SU-DHL-6 (cell line): Measurements from ENCODE around the gene SVIL.
"Not testable (repeated sequence)": the region's sequence is repeated elsewhere in the genome, so short reads cannot be mapped to it uniquely, and the experiment has no call there.

Experiments used
- H2AFZ ChIP-seq: fragments of 200-600 bp; sonication (generic); 2 replicates; pipeline ENCODE4 v1.6.1; 2014; ENCODE audit warnings: low read depth, mild to moderate bottlenecking, moderate library complexity, mixed read lengths, antibody characterized with exemption, low read length; ENCODE audit not compliant: severe bottlenecking
- H3F3A ChIP-seq: fragments of 200-600 bp; shearing (Covaris generic); 2 replicates; pipeline ENCODE4 v1.6.0; 2016; ENCODE audit warnings: antibody characterized with exemption, mild to moderate bottlenecking; ENCODE audit not compliant: insufficient read depth
- H3K27ac ChIP-seq: fragments of 200-600 bp; sonication (generic); 2 replicates; pipeline ENCODE4 v1.5.1; 2016; ENCODE audit warnings: low read depth, mild to moderate bottlenecking, low read length, moderate library complexity, mixed read lengths
- H3K27me3 ChIP-seq: fragments of 200-600 bp; sonication (generic), shearing (Covaris generic); 2 replicates; pipeline ENCODE4 v1.6.0; 2014; ENCODE audit warnings: mild to moderate bottlenecking, low read length
- H3K36me3 ChIP-seq: fragments of 200-600 bp; sonication (generic); 2 replicates; pipeline ENCODE4 v1.6.1; 2014; ENCODE audit warnings: mild to moderate bottlenecking, low read length, mixed read lengths
- H3K4me2 ChIP-seq: fragments of 300-600, 200-600 bp; shearing (Covaris generic), sonication (generic); 2 replicates; pipeline ENCODE4 v1.6.0; 2014; ENCODE audit warnings: low read length, low read depth, mild to moderate bottlenecking; ENCODE audit not compliant: poor library complexity, severe bottlenecking
- H3K4me3 ChIP-seq: fragments of 200-600 bp; sonication (generic); 2 replicates; pipeline ENCODE4 v1.5.1; 2014; ENCODE audit warnings: antibody characterized with exemption, low read length, mild to moderate bottlenecking, mixed read lengths; ENCODE audit not compliant: insufficient read depth, poor library complexity, severe bottlenecking
- H3K79me2 ChIP-seq: fragments of 200-600 bp; sonication (generic); 2 replicates; pipeline ENCODE4 v1.6.1; 2014; ENCODE audit warnings: mild to moderate bottlenecking, low read length, moderate library complexity; ENCODE audit not compliant: insufficient read depth
- H3K9ac ChIP-seq: fragments of 200-600 bp; sonication (generic); 2 replicates; pipeline ENCODE4 v1.7.0; 2014; ENCODE audit warnings: mild to moderate bottlenecking, low read length
- H3K9me2 ChIP-seq: fragments of 200-600 bp; sonication (generic); replicated peaks from 2 replicates; pipeline ENCODE4 v1.6.1; 2014; ENCODE audit warnings: low read length; ENCODE audit not compliant: insufficient read depth
- H3K9me3 ChIP-seq: fragments of 200-600 bp; sonication (generic); 2 replicates; pipeline ENCODE4 v1.6.1; 2014; ENCODE audit warnings: low read length, mixed read lengths; ENCODE audit not compliant: insufficient read depth
- H4K20me1 ChIP-seq: fragments of 200-600 bp; sonication (generic); 2 replicates; pipeline ENCODE4 v1.6.1; 2014; ENCODE audit warnings: low read depth, mild to moderate bottlenecking, antibody characterized with exemption, low read length, moderate library complexity, mixed read lengths
- EZH2phosphoT487 ChIP-seq: fragments of 200-600 bp; sonication (generic), shearing (Covaris generic); conservative IDR thresholded peaks from 2 replicates; pipeline ENCODE4 v1.6.1; 2018; ENCODE audit warnings: mild to moderate bottlenecking, antibody characterized with exemption, low read length, moderate library complexity, mixed read lengths
- TF ChIP-seq, protein P1 (sequence below): fragments of 200-600 bp; sonication (generic); IDR thresholded peaks from one replicate; pipeline ENCODE4 v1.5.1; 2017; ENCODE audit warnings: antibody characterized with exemption, mild to moderate bottlenecking, low read length, moderate library complexity; ENCODE audit not compliant: insufficient read depth, poor library complexity, severe bottlenecking

The SVIL gene

DNA sequence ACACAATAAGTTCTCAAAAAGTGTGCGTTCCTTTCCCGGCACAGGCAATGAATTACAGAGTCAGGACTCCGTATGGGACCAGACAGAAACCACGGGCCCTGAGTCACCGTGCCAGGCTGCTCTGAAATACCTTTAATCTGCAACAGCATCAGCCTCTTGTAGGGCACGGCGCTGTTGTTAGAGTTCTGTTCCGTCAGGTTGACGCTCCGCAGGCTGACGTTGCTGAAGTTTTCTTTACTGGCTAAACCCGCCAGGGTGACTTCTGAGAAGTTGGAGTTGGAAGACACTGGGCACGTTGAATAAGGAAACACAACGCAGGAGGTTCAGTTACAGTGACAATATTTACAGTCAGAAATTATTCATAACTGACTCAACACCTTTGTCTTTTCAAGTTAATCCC, 146.3 kb downstream of the SVIL start:
- H3K36me3 ChIP-seq, H3K27ac ChIP-seq: not testable (repeated sequence)

DNA sequence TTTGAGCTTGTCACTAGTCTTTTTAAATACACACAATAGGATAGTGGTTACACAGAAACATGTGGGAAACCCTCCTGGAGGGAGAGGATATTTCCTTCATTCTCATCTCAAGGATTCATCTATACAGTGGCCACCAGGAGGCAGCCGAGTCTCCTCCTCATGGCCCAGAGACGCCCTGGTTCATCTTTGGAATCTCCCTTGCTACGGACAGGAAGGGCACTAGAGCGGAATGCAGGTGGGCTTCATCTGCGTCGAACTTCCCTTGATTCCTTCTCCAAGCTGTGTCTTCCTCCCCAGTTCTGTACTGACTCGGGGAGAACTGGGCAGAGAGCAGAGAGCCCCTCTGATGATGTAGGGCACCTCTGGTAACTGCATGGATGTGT, 146.9 kb downstream of the SVIL start:
- H3K4me3 ChIP-seq, H2AFZ ChIP-seq, H4K20me1 ChIP-seq, H3F3A ChIP-seq, H3K36me3 ChIP-seq, H3K9me3 ChIP-seq, H3K9me2 ChIP-seq, H3K27me3 ChIP-seq, H3K79me2 ChIP-seq, H3K4me2 ChIP-seq, H3K27ac ChIP-seq, H3K9ac ChIP-seq: not testable (repeated sequence)

More for the DNA sequence above, 146.3 kb downstream of the SVIL start:
- not testable (repeated sequence) for H3K4me2 ChIP-seq, H4K20me1 ChIP-seq, H3K9ac ChIP-seq, H3K9me2 ChIP-seq, H3K27me3 ChIP-seq, H3F3A ChIP-seq, H2AFZ ChIP-seq, H3K79me2 ChIP-seq, H3K9me3 ChIP-seq, H3K4me3 ChIP-seq

DNA sequence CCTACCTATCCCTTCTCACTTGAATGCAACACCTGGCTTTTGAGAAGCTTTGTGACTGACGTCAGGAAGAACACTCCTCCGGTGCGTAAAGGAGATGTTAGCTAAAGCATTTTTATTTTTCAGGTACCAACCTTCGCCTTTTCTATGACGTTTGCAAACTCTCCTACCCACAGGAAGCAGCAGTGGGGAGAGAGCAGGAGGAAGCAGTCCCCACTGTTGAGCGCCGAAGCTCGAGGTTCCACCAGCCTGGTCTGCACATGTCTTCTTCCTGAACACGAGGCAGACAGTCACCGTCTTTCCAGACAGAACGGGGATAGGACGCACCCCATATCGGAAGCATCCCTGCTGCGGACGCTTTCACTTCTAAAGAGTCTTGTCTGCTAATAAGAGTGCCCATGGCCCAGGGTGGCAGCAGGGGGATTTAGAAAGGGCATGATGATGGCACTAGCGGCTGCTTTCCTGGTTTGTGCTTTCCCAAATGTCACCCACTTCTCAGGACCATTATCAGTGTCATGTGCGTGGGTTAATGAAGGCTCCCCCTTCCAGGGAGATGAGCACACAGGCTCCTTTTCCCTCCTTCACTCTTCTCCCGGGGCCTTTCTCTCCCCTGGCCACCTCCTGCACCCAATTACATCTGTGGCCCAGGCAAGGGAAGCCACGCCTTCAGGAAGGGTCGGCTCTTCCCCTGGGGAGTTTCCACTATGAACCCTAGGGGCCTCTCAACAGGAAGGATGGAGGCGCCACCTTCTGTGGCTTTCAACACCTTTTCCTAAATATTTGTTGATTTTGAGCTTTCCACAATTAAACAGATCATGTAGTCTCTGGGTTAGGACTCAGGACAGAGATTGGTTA, 147.5 kb downstream of the SVIL start:
- H2AFZ ChIP-seq, H3K27ac ChIP-seq, H3K36me3 ChIP-seq, H3K4me2 ChIP-seq, H3K27me3 ChIP-seq, H3F3A ChIP-seq, H4K20me1 ChIP-seq, H3K79me2 ChIP-seq, H3K9ac ChIP-seq, H3K9me2 ChIP-seq, H3K9me3 ChIP-seq, H3K4me3 ChIP-seq: not testable (repeated sequence)

DNA sequence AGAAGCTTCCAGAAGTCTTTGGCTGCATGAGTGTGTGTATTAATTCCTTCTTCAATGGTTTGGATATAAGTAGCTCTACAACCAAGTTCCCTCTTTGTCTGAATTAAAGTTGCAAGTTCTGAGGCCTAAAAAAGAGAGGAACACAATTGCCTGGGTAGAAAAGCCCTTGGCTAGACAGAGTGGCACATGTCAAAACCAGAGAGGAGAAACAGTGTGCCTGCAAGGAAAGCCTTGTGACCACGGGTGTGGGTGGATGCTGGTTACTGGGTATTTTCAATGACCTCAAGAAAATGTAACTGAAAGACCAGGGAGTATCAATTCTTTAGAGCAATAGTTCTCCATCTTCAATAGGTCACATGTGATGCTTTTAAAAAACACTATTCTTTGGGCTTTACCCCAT, 148.3 kb downstream of the SVIL start:
- Histone ChIP-seq H3K27ac (no peak overlapping the region), H3K4me3 (no peak overlapping the region), H3K9me3 (no peaks in the 10 kb centered on the region), H2AFZ (no peak overlapping the region), H3K36me3 (no peaks in the 10 kb centered on the region), H4K20me1 (no peaks in the 10 kb centered on the region), H3F3A (no peaks in the 10 kb centered on the region), H3K4me2 (no peak overlapping the region), H3K9ac (no peak overlapping the region), H3K79me2 (no peaks in the 10 kb centered on the region), H3K27me3 (no peaks in the 10 kb centered on the region), H3K9me2 (no peaks in the 10 kb centered on the region)
- no peak for TF ChIP-seq EZH2phosphoT487
- TF ChIP-seq, protein P1, sequence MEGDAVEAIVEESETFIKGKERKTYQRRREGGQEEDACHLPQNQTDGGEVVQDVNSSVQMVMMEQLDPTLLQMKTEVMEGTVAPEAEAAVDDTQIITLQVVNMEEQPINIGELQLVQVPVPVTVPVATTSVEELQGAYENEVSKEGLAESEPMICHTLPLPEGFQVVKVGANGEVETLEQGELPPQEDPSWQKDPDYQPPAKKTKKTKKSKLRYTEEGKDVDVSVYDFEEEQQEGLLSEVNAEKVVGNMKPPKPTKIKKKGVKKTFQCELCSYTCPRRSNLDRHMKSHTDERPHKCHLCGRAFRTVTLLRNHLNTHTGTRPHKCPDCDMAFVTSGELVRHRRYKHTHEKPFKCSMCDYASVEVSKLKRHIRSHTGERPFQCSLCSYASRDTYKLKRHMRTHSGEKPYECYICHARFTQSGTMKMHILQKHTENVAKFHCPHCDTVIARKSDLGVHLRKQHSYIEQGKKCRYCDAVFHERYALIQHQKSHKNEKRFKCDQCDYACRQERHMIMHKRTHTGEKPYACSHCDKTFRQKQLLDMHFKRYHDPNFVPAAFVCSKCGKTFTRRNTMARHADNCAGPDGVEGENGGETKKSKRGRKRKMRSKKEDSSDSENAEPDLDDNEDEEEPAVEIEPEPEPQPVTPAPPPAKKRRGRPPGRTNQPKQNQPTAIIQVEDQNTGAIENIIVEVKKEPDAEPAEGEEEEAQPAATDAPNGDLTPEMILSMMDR, result no peak

DNA sequence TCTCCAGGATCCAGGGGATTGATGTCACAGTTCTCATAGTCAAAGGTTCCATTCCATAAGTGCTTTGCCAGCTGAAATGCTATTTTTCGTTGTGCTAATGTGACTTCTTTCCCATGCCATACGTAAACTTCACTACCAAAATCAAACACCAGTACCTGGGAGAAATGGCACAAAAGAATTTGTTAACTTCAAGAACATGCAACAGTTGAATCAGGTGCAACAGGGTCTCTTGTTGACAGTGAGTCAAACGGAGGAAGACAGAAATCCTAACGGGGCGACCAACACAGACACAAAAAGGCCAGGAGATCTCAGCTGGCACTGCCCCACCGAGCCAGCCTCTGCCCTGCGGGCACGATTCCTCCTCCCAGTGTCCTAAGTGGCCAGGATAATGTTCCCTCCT, 150.1 kb downstream of the SVIL start:
- H3F3A ChIP-seq, H3K4me3 ChIP-seq, H3K9me3 ChIP-seq, H3K27ac ChIP-seq, H3K36me3 ChIP-seq, H3K9me2 ChIP-seq, H4K20me1 ChIP-seq, H3K9ac ChIP-seq, H3K4me2 ChIP-seq, H3K79me2 ChIP-seq, H2AFZ ChIP-seq, H3K27me3 ChIP-seq: not testable (repeated sequence)
